Measurements from ENCODE around the gene CPA4.
"Not testable (repeated sequence)": the region's sequence is repeated elsewhere in the genome, so short reads cannot be mapped to it uniquely, and the experiment has no call there.

Gene CPA4

GRCh38 chr7:130292682-130293257 is at the start of gene CPA4:
Gene CPA4, plus strand, starts transcription at chr7:130293161. Its CDS starts 20 bp downstream, at chr7:130293181.
- no peak for DNase-seq

GRCh38 chr7:130243486-130243885 is 49.5 kb upstream of the CPA4 start:
- DNase-seq: not testable (repeated sequence)

GRCh38 chr7:130246491-130246890 is 46.5 kb upstream of the CPA4 start:
- DNase-seq: not testable (repeated sequence)

- DNase-seq: not testable (repeated sequence)
These were observed 44.1 kb upstream of the CPA4 start for GRCh38 chr7:130248842-130249241.

DNA sequence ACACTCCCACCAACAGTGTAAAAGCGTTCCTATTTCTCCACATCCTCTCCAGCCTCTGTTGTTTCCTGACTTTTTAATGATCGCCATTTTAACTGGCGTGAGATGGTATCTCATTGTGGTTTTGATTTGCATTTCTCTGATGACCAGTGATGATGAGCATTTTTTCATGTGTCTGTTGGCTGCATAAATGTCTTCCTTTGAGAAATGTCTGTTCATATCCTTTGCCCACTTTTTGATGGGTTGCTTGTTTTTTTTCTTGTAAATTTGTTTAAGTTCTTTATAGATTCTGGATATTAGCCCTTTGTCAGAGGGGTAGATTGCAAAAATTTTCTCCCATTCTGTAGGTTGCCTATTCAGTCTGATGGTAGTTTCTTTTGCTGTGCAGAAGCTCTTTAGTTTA is 43.3 kb upstream of the CPA4 start:
- not testable (repeated sequence) for DNase-seq

DNA sequence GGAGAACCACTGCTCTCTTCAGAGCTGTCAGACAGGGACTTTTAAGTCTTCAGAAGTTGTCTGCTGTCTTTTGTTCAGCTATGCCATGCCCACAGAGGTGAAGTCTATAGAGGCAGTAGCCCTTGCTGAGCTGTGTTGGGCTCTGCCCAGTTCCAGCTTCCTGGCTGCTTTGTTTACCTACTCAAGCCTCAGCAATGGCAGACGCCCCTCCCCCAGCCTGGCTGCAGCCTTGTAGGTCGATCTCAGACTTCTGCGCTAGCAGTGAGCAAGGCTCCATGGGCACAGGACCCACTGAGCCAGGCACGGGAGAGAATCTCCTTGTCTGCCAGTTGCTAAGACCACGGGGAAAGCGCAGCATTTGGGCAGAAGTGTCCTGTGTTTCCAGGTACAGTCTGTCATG is 38.4 kb upstream of the CPA4 start:
- DNase-seq: no peak

GRCh38 chr7:130256704-130257103 is 36.3 kb upstream of the CPA4 start:
- DNase-seq: no peak

DNA sequence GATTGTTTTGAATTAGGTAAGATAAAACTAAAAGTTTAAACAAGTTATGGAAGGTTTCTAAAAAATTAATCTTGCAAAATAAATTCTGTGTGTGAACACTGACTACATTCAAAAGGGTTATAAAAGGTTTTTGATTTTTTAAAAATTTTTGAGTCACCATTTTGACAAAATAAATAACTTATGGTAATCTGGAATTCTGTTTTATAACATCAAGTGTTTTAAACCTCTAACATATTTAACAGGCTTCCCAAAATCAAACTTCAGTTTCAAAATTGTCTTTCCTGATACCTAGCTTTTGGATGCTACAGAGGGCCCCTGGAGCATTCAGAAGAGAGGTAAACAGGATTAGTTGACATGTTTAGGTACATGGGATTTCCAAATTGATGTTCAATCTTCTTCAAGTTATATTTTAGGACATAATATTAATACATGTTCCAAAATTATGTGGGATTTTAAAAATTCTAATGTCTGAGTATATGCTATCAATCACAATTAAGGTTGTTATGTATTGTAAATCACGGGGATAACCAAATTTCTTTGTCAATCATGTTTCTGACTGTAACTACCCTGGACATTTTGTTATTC is 34.4 kb upstream of the CPA4 start:
- DNase-seq: no peak

DNA sequence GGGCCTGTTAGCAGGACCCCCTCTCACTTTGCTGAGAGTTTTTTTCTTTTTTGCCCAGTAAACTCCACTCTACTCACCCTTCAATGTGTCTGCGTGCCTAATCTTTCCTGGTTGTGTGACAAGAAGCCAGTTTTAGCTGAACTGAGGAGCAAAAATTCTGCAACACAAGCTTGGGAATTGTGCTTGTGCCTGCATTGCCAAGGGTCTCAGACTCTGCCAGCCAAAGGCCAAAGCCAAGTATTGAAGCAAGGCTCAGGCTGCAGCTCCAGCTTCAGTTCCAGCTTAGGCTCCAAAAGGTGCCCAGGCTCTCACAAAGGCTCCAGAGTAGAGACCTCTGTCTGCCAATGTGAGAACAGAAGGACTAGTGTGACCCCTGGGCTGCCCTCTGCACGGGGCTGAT is 30.5 kb upstream of the CPA4 start:
- DNase-seq: no peak

- no peak for DNase-seq
These were observed 29.8 kb upstream of the CPA4 start for GRCh38 chr7:130263130-130263529.

GRCh38 chr7:130266258-130266960 is 26.6 kb upstream of the CPA4 start, which contains the start of gene CPA2:
Gene CPA2, plus strand, starts transcription at chr7:130266863. Its CDS starts 19 bp downstream, at chr7:130266882.
- DNase-seq: no peak

DNA sequence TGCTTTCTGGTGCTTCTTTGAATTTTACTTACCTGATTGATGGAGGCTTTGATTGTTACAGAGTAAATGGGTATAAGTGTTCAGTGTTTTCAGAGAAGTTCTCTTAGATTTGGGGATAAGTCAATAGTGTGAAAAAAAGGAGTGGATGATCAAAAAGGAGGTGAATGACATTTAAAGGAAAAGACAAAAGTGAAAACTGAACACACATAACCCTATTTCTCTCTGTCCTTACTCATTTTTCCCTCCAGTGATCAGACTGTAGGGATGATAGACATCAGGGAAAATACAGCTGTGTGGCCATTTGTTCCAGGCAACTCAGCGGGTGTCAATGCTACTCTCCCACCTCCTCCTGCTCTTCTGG is 26.0 kb upstream of the CPA4 start:
- DNase-seq: no peak

GRCh38 chr7:130268463-130269317 is 24.3 kb upstream of the CPA4 start:
- DNase-seq: no peak

DNA sequence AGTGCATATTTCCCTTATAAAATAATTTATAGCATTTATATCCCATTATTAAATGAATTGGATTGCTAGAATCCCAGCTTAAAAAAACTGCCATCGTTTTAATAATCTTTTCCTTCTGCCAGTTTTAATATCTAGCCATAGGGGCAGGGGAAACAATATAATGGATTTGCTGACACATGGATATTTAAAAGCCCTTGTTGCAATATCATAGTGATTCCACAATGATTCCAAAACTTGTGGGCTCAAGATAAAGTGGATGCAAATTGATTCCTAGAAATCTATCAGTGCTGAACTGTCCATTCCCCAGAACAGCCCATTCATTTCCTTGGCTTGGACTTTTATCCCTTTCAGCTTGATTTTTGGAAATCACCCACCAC is 23.7 kb upstream of the CPA4 start:
- no peak for DNase-seq

DNA sequence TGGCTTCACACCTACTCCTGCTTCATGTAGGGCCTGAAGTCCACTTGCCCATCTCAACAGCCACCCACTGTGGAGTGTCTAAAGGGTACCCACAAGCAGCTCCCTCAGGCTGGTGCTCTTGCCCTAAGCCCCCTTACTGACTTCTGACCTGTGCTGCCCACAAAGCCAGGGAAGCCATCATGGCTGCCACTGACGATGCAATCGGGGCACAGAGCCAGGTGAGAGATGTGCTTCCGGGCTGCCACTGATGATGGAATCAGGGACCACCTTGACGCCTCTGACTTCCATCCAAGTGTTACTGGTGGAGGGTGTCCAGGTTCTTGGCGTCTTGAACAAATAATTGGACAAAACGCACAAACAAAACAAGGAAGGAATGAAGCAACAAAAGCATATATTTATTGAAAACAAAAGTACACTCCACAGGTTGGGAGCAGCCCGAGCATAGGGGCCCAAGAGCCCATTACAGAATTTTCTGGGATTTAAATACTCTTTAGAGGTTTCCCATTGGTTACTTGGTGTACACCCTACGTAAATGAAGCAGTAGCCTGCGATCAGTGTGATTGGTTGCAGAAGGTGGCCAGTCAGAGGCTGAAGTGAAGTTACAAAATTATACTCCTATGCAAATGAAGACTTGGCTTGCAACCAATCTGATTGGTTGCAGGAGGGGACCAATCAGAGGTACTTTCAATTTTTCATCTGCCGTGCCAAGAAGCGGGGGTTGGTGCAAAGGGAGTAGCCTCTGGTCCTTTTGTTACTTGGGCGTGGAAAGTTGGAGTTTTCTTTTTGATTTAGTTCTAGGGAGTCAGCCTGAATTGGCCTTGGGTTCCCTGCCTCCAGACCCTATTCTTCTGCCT is 21.8 kb upstream of the CPA4 start:
- no peak for DNase-seq

- no peak for DNase-seq
These were observed 20.4 kb upstream of the CPA4 start for GRCh38 chr7:130272381-130273080.

DNA sequence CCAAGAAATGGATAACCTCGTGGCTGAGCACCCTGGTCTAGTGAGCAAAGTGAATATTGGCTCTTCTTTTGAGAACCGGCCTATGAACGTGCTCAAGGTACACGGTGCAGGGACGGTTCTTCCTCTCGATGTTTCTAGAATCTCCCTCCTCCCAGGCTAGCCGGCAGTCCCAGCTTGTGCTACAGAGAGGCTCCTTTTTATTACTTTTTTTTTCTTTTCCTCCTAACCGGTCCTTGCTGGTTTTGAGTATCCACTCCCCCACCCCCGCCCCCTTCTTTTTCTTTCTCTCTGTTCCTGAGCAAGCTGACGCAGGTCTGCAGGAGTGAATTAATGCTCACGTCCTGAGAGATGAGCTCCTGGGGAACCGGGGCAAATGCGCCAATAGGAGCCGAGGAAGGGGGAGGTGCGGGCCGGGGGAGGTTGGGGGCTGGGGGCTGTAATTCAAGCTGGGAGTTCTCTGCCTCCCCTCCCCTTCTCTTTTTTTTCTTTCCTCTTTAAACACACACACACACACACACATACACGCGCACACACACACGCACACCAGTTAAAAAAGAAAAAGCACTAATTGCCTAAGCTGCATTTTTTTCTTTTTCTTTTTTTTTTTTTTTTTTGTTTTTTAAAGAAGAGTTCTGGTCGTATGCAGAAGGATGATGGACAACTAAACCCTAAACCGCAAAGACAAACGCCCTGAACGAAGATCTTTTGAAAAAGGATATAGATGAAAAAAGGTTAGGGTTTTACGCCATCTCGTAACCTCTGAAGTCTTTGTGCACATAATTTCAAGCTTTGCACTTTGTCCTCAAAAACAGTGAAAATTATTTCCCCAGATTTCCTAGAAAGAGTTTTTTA is 19.7 kb upstream of the CPA4 start:
- DNase-seq: no peak

DNA sequence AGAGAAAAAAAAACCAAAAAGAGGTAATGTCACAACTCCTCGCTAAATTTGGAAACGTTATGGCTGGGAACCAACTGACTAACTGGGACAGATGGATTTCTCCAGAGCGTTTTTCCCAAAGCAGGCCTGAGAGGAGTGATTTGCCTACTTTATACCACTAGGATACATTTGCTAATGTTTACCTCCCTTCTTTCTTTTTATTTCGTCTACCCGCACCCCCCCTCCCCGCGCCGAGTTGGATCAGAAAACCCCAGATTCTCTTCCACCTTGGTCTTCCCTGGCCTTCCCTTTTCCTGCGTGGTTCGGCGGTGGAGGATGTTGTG is 19.1 kb upstream of the CPA4 start:
- no peak for DNase-seq

GRCh38 chr7:130274296-130274695 is 18.7 kb upstream of the CPA4 start:
- no peak for DNase-seq

DNA sequence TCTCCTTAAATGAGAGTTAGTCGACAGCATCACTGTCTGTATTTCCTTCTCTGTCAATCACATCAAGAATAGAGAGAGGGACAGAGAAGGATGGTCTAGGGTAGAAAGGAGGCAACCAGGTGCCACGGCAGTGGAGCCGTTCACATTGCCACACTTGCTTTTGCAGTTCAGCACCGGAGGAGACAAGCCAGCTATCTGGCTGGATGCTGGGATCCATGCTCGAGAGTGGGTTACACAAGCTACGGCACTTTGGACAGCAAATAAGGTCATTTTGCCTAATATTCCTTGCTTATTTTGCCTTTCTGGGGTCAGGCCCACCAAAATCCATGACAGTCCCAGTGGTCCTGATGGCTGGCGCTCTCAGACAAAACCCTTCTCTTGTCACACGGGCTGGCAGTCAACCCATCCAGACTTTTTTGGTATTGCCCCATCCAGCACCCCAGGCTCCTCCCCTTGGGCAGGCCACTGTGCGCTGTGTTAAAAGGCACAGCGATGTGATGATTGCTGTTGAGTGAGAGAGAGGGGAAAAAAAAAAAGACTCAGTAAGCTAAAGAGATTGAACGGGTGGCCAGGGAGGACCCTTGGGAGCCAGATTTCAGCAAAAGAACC is 17.9 kb upstream of the CPA4 start:
- no peak for DNase-seq
